ENCODE measurements around the gene KLF13. TPM values are rescaled to one million over a fixed set of nuclear protein-coding genes. Genes with fewer than 3 reads are reported as not detected.

Gene KLF13
- total and polyA plus RNA-seq, 7 experiments from 2014 or later: 42.4 to 256 (median 194) TPM

DNA sequence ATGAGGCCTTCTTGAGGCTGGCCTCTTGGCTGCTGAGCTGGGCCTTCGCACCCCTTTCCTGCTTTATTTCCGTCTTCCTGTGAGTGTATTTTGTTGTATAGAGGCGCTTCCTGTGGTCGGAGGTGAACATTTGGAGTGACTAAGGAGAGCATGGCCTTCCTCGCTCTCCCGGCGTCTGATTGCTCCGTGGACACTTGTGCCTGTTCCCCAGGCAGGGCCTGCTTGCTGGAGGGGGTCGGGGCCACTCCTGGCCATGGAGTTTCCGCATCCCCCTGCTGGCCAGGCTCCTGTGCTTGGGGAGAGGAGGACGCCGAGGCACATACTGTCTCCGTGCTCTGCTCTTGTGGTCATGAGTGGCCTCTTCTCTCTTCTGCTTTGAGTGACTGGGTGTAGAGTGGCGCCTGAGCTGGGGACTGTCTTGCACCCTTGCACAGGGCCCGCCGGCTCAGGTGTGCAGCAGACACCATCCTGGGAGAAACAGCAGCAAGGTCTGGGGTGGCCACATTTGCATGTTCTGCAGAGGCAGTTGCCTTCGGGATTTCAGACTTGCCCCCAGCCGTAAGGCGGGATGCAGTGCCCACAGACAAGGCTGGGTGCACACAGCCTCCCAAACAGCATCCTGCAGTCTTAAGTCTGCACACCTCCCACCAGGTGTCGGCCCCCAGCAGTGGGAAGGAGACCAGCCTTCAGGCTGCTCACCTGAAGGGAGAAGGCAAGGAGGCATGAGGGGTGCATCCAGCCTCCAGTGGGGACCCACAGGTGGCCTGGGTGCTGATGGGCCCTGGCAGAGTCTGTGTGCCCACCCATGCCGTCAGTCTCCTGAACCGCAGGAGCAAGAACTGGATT lies 16.4 kb downstream of the KLF13 start:
- intact Hi-C loops (cut with micrococcal nuclease): no loop called here
- peak overlapping the region; percentile 75 to 94 (median 85) for H3K4me3 Mint-ChIP-seq
- no peaks in the 10 kb centered on the region for H3K9me3 ChIP-seq (ENCODE audit: control insufficient read depth in 2 of 3, low read length in 3 of 3)
- peak overlapping the region; percentile 42 for H3K4me3 ChIP-seq (ENCODE audit: low read length)
- H3K4me1 ChIP-seq (ENCODE audit: control insufficient read depth in 2 of 2, insufficient read depth in 2 of 2, low read length in 2 of 2): peaks cover 98 to 100% of the 10 kb centered on the region in 2 donors
- CTCF ChIA-PET: interaction anchor here (0.8 to 1.9 kb wide), 5 partner anchors 14 to 146 kb away, joined by 3 to 5 read pairs (median 4); no protein-coding TSS in a partner anchor
- no peaks in the 10 kb centered on the region for H3K27me3 ChIP-seq (ENCODE audit: control insufficient read depth in 2 of 2, insufficient read depth in 2 of 2, low read length in 2 of 2)
- POLR2A ChIA-PET: interaction anchor here (0.6 to 21.3 kb wide), 9 partner anchors 9 to 501 kb away, joined by 3 to 529 read pairs (median 5); partner anchors contain the start of gene KLF13
- H3K27ac Mint-ChIP-seq: peak overlapping the region; percentile 92 to 99 (median 97)
- no peak for ATAC-seq
- peaks cover 0 to 21% (median 0%) of the 10 kb centered on the region in 5 donors for H3K36me3 Mint-ChIP-seq
- no peaks in the 10 kb centered on the region for H3K9me3 Mint-ChIP-seq
- no peaks in the 10 kb centered on the region for H3K27me3 Mint-ChIP-seq
- DNase-seq: no peak
- H3K4me1 Mint-ChIP-seq: peaks cover 82 to 100% (median 97%) of the 10 kb centered on the region in 7 donors
- peaks cover 0 to 2% (median 0%) of the 10 kb centered on the region in 3 experiments for H3K36me3 ChIP-seq (ENCODE audit: control insufficient read depth in 2 of 3, insufficient read depth in 3 of 3, low read length in 3 of 3)
- peak overlapping the region; percentile 94 for H3K27ac ChIP-seq (ENCODE audit: low read depth, low read length)

DNA sequence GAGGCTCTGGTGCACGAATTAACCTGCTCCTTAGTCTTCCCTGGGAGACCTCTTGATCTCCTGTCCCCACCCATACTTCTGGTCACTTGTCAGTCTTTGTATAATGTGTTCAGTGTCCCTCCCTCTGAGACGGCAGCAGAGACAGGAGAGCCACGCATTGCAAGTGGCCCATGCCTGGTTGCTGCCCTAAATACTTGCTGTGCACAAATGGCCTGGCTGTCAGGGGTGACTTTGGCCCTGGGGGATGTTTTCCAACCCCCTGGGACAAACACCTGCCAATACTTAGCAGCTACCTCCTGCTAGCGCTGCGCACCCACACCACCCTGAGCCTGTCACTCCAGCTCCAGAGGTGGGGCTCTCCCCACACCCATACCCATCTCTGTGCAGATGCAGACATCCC lies 17.2 kb downstream of the KLF13 start:
- ATAC-seq (no peak), DNase-seq (no peak)
- CTCF ChIA-PET: interaction anchor here (1.2 kb wide), 2 partner anchors 16 to 91 kb away, joined by 3 read pairs; no protein-coding TSS in a partner anchor
- Mint-ChIP-seq H3K9me3 (no peaks in the 10 kb centered on the region), H3K4me3 (peak overlapping the region; percentile 64 to 94 (median 85)), H3K27ac (peak overlapping the region; percentile 75 to 99 (median 97)), H3K27me3 (no peaks in the 10 kb centered on the region), H3K4me1 (peaks cover 82 to 100% (median 96%) of the 10 kb centered on the region in 7 donors), H3K36me3 (peaks cover 0 to 21% (median 0%) of the 10 kb centered on the region in 5 donors)
- POLR2A ChIA-PET: interaction anchor here (1.0 to 21.3 kb wide), 5 partner anchors 10 to 91 kb away, joined by 3 to 529 read pairs (median 5); no protein-coding TSS in a partner anchor
- no peaks in the 10 kb centered on the region for H3K27me3 ChIP-seq (ENCODE audit: control insufficient read depth in 2 of 2, insufficient read depth in 2 of 2, low read length in 2 of 2)
- no peaks in the 10 kb centered on the region for H3K9me3 ChIP-seq (ENCODE audit: control insufficient read depth in 2 of 3, low read length in 3 of 3)
- peaks cover 98 to 100% of the 10 kb centered on the region in 2 donors for H3K4me1 ChIP-seq (ENCODE audit: control insufficient read depth in 2 of 2, insufficient read depth in 2 of 2, low read length in 2 of 2)
- intact Hi-C loops (cut with micrococcal nuclease): no loop called here
- no peak overlapping the region for H3K4me3 ChIP-seq (ENCODE audit: low read length)
- peak overlapping the region; percentile 94 for H3K27ac ChIP-seq (ENCODE audit: low read depth, low read length)
- peaks cover 0 to 11% (median 0%) of the 10 kb centered on the region in 3 experiments for H3K36me3 ChIP-seq (ENCODE audit: control insufficient read depth in 2 of 3, insufficient read depth in 3 of 3, low read length in 3 of 3)

DNA sequence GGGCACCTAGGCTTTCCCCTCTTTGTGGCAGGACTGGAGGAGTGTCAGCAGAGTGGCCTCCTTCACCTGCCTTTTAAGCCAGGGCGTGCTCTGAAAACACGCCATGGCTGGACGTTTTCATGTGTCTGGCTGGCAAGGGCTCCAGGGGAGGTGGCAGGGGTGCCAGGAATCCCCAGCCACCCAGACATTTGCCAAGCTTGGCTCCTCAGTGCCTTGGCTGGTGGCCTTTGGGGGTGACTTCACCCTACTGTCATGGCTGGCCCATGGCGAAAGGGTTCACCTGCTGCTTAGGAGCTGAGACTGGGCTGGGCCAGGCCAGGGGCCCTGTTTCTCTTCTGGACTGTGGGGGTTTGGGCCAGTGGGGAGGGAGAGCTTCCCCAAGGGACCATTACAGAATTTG lies 17.6 kb downstream of the KLF13 start:
- Mint-ChIP-seq H3K27me3 (no peaks in the 10 kb centered on the region), H3K4me1 (peaks cover 78 to 100% (median 96%) of the 10 kb centered on the region in 7 donors), H3K9me3 (no peaks in the 10 kb centered on the region), H3K36me3 (peaks cover 0 to 22% (median 0%) of the 10 kb centered on the region in 5 donors), H3K4me3 (peak overlapping the region; percentile 64 to 94 (median 85)), H3K27ac (peak overlapping the region; percentile 75 to 99 (median 97))
- peaks cover 0 to 15% (median 0%) of the 10 kb centered on the region in 3 experiments for H3K36me3 ChIP-seq (ENCODE audit: control insufficient read depth in 2 of 3, insufficient read depth in 3 of 3, low read length in 3 of 3)
- POLR2A ChIA-PET: interaction anchor here (0.7 to 21.3 kb wide), 6 partner anchors 10 to 134 kb away, joined by 3 to 529 read pairs (median 5); no protein-coding TSS in a partner anchor
- DNase-seq (no peak), ATAC-seq (no peak)
- intact Hi-C loops (cut with micrococcal nuclease): no loop called here
- peaks cover 98 to 100% of the 10 kb centered on the region in 2 donors for H3K4me1 ChIP-seq (ENCODE audit: control insufficient read depth in 2 of 2, insufficient read depth in 2 of 2, low read length in 2 of 2)
- CTCF ChIA-PET: interaction anchor here (1.2 kb wide), 2 partner anchors 16 to 90 kb away, joined by 3 read pairs; no protein-coding TSS in a partner anchor
- H3K4me3 ChIP-seq (ENCODE audit: low read length): no peak overlapping the region
- H3K27ac ChIP-seq (ENCODE audit: low read depth, low read length): peak overlapping the region; percentile 94
- H3K9me3 ChIP-seq (ENCODE audit: control insufficient read depth in 2 of 3, low read length in 3 of 3): no peaks in the 10 kb centered on the region
- no peaks in the 10 kb centered on the region for H3K27me3 ChIP-seq (ENCODE audit: control insufficient read depth in 2 of 2, insufficient read depth in 2 of 2, low read length in 2 of 2)

DNA sequence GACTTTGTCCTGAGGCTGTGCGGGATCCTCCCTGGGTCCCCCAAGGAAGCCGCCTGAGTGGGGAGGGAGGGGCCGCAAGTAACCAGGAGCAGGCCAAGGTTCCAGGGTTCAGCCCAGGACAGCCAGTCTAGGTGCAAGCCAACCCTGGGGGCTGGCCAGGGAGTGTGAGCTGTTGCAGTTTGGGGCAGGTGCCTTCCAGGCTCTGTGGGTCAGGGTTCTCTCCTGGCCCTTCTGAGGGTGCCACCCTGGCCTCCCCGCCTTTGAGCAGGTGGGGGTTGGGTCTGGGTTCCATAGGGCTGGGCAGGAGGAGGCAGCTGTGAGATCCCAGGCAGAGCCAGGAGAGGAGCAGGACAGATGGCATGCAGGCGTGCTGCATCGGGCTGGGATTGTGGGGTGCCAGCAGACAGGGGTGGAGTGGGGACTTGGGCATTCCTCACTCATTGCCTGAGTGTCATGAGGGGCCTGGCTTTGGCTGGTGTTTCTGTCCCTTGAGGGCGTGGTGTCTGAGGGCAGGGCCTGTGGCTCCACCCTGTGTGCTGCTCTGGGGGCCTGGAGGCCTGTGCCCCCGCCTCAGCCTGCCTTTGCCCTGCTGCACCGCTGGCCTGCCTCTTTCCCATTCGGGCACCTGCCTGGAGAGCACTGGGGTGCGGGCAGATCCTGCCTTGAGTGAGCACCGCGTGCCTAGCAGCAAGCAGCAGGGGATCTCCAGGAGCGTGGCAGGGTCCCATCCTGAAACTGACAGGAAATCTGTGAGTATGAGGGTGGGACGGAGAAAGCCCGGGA lies 18.4 kb downstream of the KLF13 start:
- H3K9me3 ChIP-seq (ENCODE audit: control insufficient read depth in 2 of 3, low read length in 3 of 3): no peaks in the 10 kb centered on the region
- Mint-ChIP-seq H3K4me3 (peak overlapping the region; percentile 75 to 94 (median 85)), H3K4me1 (peaks cover 79 to 100% (median 98%) of the 10 kb centered on the region in 7 donors), H3K27me3 (no peaks in the 10 kb centered on the region), H3K27ac (peak overlapping the region; percentile 75 to 99 (median 97)), H3K36me3 (peaks cover 0 to 24% (median 0%) of the 10 kb centered on the region in 5 donors), H3K9me3 (no peaks in the 10 kb centered on the region)
- no peaks in the 10 kb centered on the region for H3K27me3 ChIP-seq (ENCODE audit: control insufficient read depth in 2 of 2, insufficient read depth in 2 of 2, low read length in 2 of 2)
- no peak for DNase-seq
- intact Hi-C loops (cut with micrococcal nuclease): loop anchor here in 1 of 2 donors (5.0 kb wide), 1 partner anchor 92 kb away; no protein-coding TSS in a partner anchor
- H3K27ac ChIP-seq (ENCODE audit: low read depth, low read length): peak overlapping the region; percentile 94
- H3K4me3 ChIP-seq (ENCODE audit: low read length): peak overlapping the region; percentile 44
- H3K36me3 ChIP-seq (ENCODE audit: control insufficient read depth in 2 of 3, insufficient read depth in 3 of 3, low read length in 3 of 3): peaks cover 0 to 21% (median 0%) of the 10 kb centered on the region in 3 experiments
- ChIA-PET POLR2A (interaction anchor here (0.7 to 25.6 kb wide), 11 partner anchors 8 to 142 kb away, joined by 3 to 529 read pairs (median 5); partner anchors contain the start of gene KLF13), CTCF (interaction anchor here (1.2 to 5.8 kb wide), 3 partner anchors 15 to 90 kb away, joined by 3 to 47 read pairs (median 3); no protein-coding TSS in a partner anchor)
- ATAC-seq: no peak
- peaks cover 98 to 100% of the 10 kb centered on the region in 2 donors for H3K4me1 ChIP-seq (ENCODE audit: control insufficient read depth in 2 of 2, insufficient read depth in 2 of 2, low read length in 2 of 2)

DNA sequence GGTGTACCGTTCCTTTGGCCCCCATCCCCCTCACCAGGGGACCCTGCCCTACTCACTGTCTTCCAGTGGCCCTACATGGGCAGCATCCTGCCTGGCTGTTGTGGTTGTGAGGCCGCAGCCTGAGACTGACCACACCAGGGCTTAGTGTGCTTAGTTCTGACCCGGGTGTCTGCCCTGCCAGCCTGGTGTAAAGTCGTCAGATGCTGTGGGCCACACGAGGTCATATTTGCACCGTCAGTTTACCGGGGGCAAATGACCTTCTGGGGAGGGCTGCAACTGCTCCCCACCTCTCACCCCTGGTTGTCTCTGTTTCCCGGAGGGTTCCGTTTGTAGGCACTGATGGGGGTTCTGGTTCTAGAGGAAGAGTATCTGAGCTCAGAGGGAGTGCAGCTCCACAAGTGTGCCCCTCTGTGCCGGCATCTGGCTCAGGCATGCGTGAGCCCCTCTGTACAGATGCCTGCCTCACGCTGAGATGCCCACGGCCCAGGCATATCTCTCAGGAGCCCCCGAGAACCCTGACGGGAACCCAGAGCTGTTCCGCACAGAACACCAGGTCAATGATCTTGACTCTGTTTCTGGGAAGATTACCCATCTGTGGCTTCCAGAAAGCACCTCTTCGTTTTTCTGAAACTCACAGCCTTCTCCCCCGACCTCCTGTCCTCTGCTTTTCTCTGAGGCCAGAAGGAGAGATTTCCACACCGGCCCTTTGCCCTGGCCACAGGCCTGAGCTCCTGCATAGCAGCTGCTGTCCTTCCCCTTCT lies 19.2 kb downstream of the KLF13 start:
- H3K4me1 Mint-ChIP-seq: peaks cover 79 to 100% (median 98%) of the 10 kb centered on the region in 7 donors
- POLR2A ChIA-PET: interaction anchor here (0.6 to 25.6 kb wide), 12 partner anchors 8 to 142 kb away, joined by 3 to 529 read pairs (median 6); partner anchors contain the start of gene KLF13
- intact Hi-C loops (cut with micrococcal nuclease): loop anchor here (1.0 to 5.0 kb wide), 3 partner anchors 7 to 129 kb away; no protein-coding TSS in a partner anchor
- DNase-seq (no peak), ATAC-seq (no peak)
- H3K27ac ChIP-seq (ENCODE audit: low read depth, low read length): peak overlapping the region; percentile 94
- H3K9me3 ChIP-seq (ENCODE audit: control insufficient read depth in 2 of 3, low read length in 3 of 3): no peaks in the 10 kb centered on the region
- CTCF ChIA-PET: interaction anchor here (1.3 to 5.8 kb wide), 4 partner anchors 11 to 145 kb away, joined by 3 to 47 read pairs (median 24); no protein-coding TSS in a partner anchor
- peak overlapping the region; percentile 75 to 94 (median 85) for H3K4me3 Mint-ChIP-seq
- H3K4me3 ChIP-seq (ENCODE audit: low read length): peak overlapping the region; percentile 44
- H3K36me3 Mint-ChIP-seq: peaks cover 0 to 24% (median 0%) of the 10 kb centered on the region in 5 donors
- H3K9me3 Mint-ChIP-seq: no peaks in the 10 kb centered on the region
- H3K27me3 ChIP-seq (ENCODE audit: control insufficient read depth in 2 of 2, insufficient read depth in 2 of 2, low read length in 2 of 2): no peaks in the 10 kb centered on the region
- peaks cover 98 to 100% of the 10 kb centered on the region in 2 donors for H3K4me1 ChIP-seq (ENCODE audit: control insufficient read depth in 2 of 2, insufficient read depth in 2 of 2, low read length in 2 of 2)
- peak overlapping the region; percentile 92 to 99 (median 97) for H3K27ac Mint-ChIP-seq
- H3K27me3 Mint-ChIP-seq: no peaks in the 10 kb centered on the region
- H3K36me3 ChIP-seq (ENCODE audit: control insufficient read depth in 2 of 3, insufficient read depth in 3 of 3, low read length in 3 of 3): peaks cover 0 to 21% (median 0%) of the 10 kb centered on the region in 3 experiments

Data from naive thymus-derived CD4-positive, alpha-beta T cell (primary cell).